ENCODE measurements around the gene TRAF5.
"Not testable (repeated sequence)": the region's sequence is repeated elsewhere in the genome, so short reads cannot be mapped to it uniquely, and the experiment has no call there.

Gene TRAF5

GRCh38 chr1:211348547-211348946 lies 21.9 kb downstream of the TRAF5 start:
- no peak for DNase-seq

GRCh38 chr1:211349741-211350140 lies 23.1 kb downstream of the TRAF5 start:
- DNase-seq, result no peak

- not testable (repeated sequence) for DNase-seq
Measured at GRCh38 chr1:211352055-211352454, 25.4 kb downstream of the TRAF5 start.

GRCh38 chr1:211352465-211352864 lies 25.8 kb downstream of the TRAF5 start:
- no peak for DNase-seq

- DNase-seq, result peak; percentile 66 to 74
Measured at GRCh38 chr1:211352985-211353515, 26.4 kb downstream of the TRAF5 start.

GRCh38 chr1:211353562-211354212 lies 27.1 kb downstream of the TRAF5 start:
- no peak for DNase-seq

GRCh38 chr1:211355873-211356272 lies 29.2 kb downstream of the TRAF5 start:
- DNase-seq, result no peak

GRCh38 chr1:211356723-211357407 lies 30.2 kb downstream of the TRAF5 start:
- DNase-seq, result no peak

GRCh38 chr1:211358685-211359084 lies 32.1 kb downstream of the TRAF5 start:
- no peak for DNase-seq

GRCh38 chr1:211359876-211360275 lies 33.2 kb downstream of the TRAF5 start:
- no peak for DNase-seq

- DNase-seq, result no peak
Measured at GRCh38 chr1:211361202-211361601, 34.6 kb downstream of the TRAF5 start.

GRCh38 chr1:211369640-211370039 lies 43.0 kb downstream of the TRAF5 start:
- DNase-seq, result no peak

- no peak for DNase-seq
Measured at GRCh38 chr1:211370669-211371068, 44.0 kb downstream of the TRAF5 start.

- DNase-seq, result no peak
Measured at GRCh38 chr1:211371406-211372105, 44.9 kb downstream of the TRAF5 start.

- DNase-seq, result no peak
Measured at GRCh38 chr1:211372463-211372862, 45.8 kb downstream of the TRAF5 start.

- DNase-seq, result no peak
Measured at GRCh38 chr1:211375146-211375818, 48.6 kb downstream of the TRAF5 start.

GRCh38 chr1:211375949-211376348 lies 49.3 kb downstream of the TRAF5 start:
- DNase-seq, result no peak

GRCh38 chr1:211376807-211377470 lies 50.3 kb downstream of the TRAF5 start:
- no peak for DNase-seq

GRCh38 chr1:211377539-211378450 lies 51.2 kb downstream of the TRAF5 start:
- DNase-seq, result no peak

- DNase-seq, result no peak
Measured at GRCh38 chr1:211378844-211379243, 52.2 kb downstream of the TRAF5 start.

- DNase-seq, result no peak
Measured at GRCh38 chr1:211379446-211379845, 52.8 kb downstream of the TRAF5 start.

Data from activated CD4-positive, alpha-beta T cell treated with anti-CD3 and anti-CD28 coated beads, Interleukin-2, amount 50 U/mL, for 48 hours (primary cell).